Measurements from ENCODE around the gene SPRED3.
"Not testable (repeated sequence)": the region's sequence is repeated elsewhere in the genome, so short reads cannot be mapped to it uniquely, and the experiment has no call there.

DNA sequence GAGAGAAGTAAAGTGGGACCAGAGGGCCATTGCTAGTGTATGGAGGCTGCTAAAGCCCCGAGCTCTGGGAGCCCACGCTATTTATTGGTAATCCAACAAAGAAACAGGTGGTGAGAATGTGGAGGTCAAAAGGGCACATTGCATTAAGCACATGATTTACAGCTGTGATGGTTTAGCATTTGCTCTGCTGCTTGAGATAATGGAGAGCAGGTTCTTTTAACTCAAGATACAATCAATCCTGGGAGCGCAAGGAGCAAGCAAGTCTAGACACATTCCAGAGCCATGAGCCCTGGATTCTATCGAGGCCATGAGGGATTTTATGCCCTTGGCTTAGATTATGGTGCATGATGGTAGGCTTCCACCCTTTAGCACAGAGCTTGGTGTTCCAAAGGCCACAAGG lies 49.5 kb upstream of the SPRED3 start:
- TF ChIP-seq RAD21 (IDR thresholded peaks at IDR 0.05); RXRA (IDR thresholded peaks at IDR 0.05); MAX (IDR thresholded peaks at IDR 0.05); CTCF (IDR thresholded peaks at IDR 0.05; ENCODE audit: low read depth, low read length, missing input control); NR2F2 (IDR thresholded peaks at IDR 0.05); YY1 (IDR thresholded peaks at IDR 0.05); SP1 (IDR thresholded peaks at IDR 0.05); FOXA1 (IDR thresholded peaks at IDR 0.05); HNF4G (IDR thresholded peaks at IDR 0.05); GABPA (IDR thresholded peaks at IDR 0.05 in 1 of 2, conservative IDR thresholded peaks at IDR 0.05 in 1 of 2); TAF1 (conservative IDR thresholded peaks at IDR 0.05): not testable (repeated sequence)

Measured in liver (tissue), 3 donors.